ENCODE results near the gene XRCC5.

GRCh38 chr2:216144857-216145256, 35.7 kb downstream of the XRCC5 start:
- TF ChIP-seq, protein P1, sequence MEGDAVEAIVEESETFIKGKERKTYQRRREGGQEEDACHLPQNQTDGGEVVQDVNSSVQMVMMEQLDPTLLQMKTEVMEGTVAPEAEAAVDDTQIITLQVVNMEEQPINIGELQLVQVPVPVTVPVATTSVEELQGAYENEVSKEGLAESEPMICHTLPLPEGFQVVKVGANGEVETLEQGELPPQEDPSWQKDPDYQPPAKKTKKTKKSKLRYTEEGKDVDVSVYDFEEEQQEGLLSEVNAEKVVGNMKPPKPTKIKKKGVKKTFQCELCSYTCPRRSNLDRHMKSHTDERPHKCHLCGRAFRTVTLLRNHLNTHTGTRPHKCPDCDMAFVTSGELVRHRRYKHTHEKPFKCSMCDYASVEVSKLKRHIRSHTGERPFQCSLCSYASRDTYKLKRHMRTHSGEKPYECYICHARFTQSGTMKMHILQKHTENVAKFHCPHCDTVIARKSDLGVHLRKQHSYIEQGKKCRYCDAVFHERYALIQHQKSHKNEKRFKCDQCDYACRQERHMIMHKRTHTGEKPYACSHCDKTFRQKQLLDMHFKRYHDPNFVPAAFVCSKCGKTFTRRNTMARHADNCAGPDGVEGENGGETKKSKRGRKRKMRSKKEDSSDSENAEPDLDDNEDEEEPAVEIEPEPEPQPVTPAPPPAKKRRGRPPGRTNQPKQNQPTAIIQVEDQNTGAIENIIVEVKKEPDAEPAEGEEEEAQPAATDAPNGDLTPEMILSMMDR (conservative IDR thresholded peaks at IDR 0.05 in 1 of 2, IDR thresholded peaks at IDR 0.05 in 1 of 2; ENCODE audit: low read depth in 1 of 2, low read length in 2 of 2), result no peak
- TF ChIP-seq EZH2 (IDR thresholded peaks at IDR 0.05; ENCODE audit: low read length, missing control alignments), result no peak
